ENCODE measurements around the gene C10orf120. TPM values are rescaled to one million over a fixed set of nuclear protein-coding genes. Genes with fewer than 3 reads are reported as not detected.

Gene C10orf120
- total RNA-seq, 2 experiments from 2014 or later = not detected

DNA sequence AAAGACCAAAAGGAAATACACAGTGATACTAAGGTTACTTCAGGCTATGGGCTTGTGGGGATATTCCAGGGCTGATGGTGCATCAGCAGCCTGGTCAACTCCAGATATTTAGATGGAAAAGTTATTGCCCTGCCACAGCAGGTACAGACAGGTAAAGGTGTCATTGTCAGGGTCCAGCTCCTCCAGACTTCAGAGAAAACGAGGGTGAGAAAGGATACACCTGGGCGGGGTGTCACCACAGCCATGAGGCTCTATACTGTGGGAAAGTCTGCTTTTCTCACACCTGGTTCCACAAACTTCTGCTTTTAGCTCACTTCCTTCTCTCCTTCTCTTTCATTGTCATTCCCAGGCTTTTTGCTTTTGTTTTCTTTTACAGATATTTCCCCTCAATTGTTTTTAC is 2.0 kb upstream of the C10orf120 start:
- Mint-ChIP-seq H3K27me3 (ENCODE audit: low read depth) (peaks cover 3% of the 10 kb centered on the region), H3K4me1 (ENCODE audit: low read depth) (no peaks in the 10 kb centered on the region), H3K36me3 (ENCODE audit: low read depth) (no peaks in the 10 kb centered on the region), H3K4me3 (no peak overlapping the region), H3K27ac (no peak overlapping the region), H3K9me3 (ENCODE audit: insufficient read depth) (no peaks in the 10 kb centered on the region)
- ATAC-seq (no peak), DNase-seq (no peak)
- CTCF ChIA-PET = interaction anchor here (1.2 kb wide), 1 partner anchor 53 kb away, joined by 3 read pairs; no protein-coding TSS in a partner anchor
- POLR2A ChIA-PET = no interaction called here

DNA sequence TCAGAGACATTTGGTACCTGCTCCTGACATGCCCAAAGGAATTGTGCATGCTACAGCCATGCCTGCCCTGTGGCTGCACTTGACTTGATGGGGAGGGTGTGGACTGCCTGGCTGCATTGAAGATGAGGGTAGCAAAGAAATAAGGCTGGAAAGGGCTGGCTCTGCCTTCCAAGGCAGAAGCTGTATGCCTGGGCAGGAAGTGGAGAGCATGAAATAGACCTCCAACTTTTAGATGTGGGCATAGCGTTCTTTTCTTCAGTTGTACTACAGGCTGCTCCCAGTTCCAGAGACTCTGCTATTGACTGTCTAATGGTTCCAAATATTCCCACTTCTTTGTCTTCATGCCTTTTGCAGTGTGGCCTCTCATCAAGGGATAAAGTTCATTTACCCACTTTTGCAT is 3.0 kb downstream of the C10orf120 start:
- ChIA-PET CTCF (no interaction called here), POLR2A (no interaction called here)
- no peaks in the 10 kb centered on the region for H3K9me3 Mint-ChIP-seq (ENCODE audit: insufficient read depth)
- DNase-seq (no peak), ATAC-seq (no peak)
- no peak overlapping the region for H3K4me3 Mint-ChIP-seq
- H3K27ac Mint-ChIP-seq = no peak overlapping the region
- peaks cover 4% of the 10 kb centered on the region for H3K27me3 Mint-ChIP-seq (ENCODE audit: low read depth)
- no peaks in the 10 kb centered on the region for H3K36me3 Mint-ChIP-seq (ENCODE audit: low read depth)
- H3K4me1 Mint-ChIP-seq (ENCODE audit: low read depth) = no peaks in the 10 kb centered on the region

DNA sequence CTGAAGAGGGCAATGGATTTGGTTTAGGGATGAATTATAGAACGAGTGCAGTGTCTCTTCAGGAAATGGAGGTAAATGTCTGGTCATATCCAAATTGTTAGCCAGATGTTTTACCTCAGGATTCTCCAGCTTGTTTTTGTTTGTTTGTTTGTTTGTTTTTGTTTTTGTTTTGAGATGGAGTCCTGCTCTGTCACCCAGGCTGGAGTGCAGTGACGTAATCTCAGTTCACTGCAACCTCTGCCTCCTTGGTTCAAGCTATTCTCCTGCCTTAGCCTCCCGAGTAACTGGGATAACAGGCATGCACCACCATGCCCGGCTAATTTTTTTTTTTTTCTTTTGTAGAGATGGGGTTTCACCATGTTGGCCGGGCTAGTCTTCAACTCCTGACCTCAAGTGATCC is 6.9 kb downstream of the C10orf120 start:
- no peak overlapping the region for H3K27ac Mint-ChIP-seq
- ATAC-seq = no peak
- H3K36me3 Mint-ChIP-seq (ENCODE audit: low read depth) = no peaks in the 10 kb centered on the region
- peaks cover 8% of the 10 kb centered on the region for H3K27me3 Mint-ChIP-seq (ENCODE audit: low read depth)
- no peaks in the 10 kb centered on the region for H3K4me1 Mint-ChIP-seq (ENCODE audit: low read depth)
- no peaks in the 10 kb centered on the region for H3K9me3 Mint-ChIP-seq (ENCODE audit: insufficient read depth)
- DNase-seq = no peak
- POLR2A ChIA-PET = no interaction called here
- CTCF ChIA-PET = interaction anchor here (1.2 kb wide), 1 partner anchor 425 kb away, joined by 3 read pairs; no protein-coding TSS in a partner anchor
- no peak overlapping the region for H3K4me3 Mint-ChIP-seq

DNA sequence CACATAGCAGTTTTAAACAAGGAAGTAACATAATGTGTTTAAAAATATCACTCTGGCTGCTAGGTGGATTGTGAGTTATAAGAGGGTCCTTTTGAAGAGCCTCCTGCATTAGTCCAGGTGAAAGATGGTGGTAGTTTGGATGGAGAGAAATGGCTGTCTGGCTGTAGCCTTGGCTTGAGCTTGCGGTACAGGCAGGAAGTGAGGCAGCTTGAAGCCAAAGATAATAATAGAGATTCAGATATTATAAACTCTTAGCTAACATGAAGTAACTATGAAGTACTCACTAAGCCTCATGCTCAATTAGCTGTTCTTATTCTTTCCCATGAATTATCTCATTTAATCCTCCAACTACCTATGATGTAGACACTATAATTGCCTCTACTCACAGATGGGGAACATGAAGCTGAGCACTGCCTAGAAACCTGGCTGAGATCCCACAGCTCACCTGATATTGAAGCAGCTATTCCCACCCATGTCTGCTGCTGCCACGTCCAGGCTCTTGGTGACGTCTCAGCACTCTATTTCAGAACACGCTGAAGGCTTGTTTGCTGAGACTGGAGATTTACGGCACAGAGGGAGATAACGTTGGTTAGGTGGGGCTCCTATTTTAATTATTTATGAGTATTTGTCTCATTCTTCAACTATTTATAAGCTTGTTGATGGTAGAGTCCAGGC is 10.4 kb downstream of the C10orf120 start:
- Mint-ChIP-seq H3K9me3 (ENCODE audit: insufficient read depth) (no peaks in the 10 kb centered on the region), H3K4me1 (ENCODE audit: low read depth) (no peaks in the 10 kb centered on the region), H3K4me3 (no peak overlapping the region), H3K27ac (no peak overlapping the region), H3K27me3 (ENCODE audit: low read depth) (peaks cover 10% of the 10 kb centered on the region), H3K36me3 (ENCODE audit: low read depth) (no peaks in the 10 kb centered on the region)
- ATAC-seq (no peak), DNase-seq (no peak)
- ChIA-PET POLR2A (no interaction called here), CTCF (no interaction called here)

DNA sequence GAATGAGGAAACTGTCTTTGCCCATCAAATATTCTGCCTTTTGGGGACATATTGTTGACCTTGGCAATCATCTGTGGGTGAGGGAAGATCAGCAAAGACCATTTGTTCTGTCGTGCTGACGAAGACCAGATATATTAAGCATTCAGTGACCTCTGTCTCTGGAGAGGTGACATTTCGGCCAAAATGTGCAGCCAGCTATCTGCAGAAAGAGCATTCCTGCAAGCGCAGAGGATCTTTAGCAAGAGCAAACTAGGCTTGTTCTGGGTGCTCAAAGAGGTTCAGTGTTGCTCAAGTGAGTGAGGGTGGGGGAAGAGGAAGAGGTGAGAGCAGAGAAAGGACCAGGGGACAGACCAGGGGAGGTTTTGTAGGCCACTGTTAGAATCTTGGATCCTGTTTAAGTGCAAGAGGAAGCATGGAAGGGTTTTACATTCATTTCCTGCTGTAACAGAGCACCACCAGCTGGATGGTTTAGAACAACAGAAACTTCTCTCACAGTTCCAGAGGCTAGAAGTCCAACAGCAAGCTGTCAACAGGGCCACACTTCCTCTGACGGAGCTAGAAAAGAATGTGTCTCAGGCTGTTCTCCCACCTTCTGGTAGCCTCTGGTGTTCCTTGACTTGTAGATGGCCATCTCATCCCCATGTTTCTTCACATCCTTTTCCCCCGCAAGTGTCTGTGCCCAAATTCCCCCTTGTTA is 11.2 kb downstream of the C10orf120 start:
- H3K27ac Mint-ChIP-seq = no peak overlapping the region
- H3K27me3 Mint-ChIP-seq (ENCODE audit: low read depth) = peaks cover 12% of the 10 kb centered on the region
- CTCF ChIA-PET = no interaction called here
- no peaks in the 10 kb centered on the region for H3K36me3 Mint-ChIP-seq (ENCODE audit: low read depth)
- ATAC-seq (no peak), DNase-seq (no peak)
- POLR2A ChIA-PET = no interaction called here
- no peaks in the 10 kb centered on the region for H3K4me1 Mint-ChIP-seq (ENCODE audit: low read depth)
- no peak overlapping the region for H3K4me3 Mint-ChIP-seq
- H3K9me3 Mint-ChIP-seq (ENCODE audit: insufficient read depth) = no peaks in the 10 kb centered on the region

DNA sequence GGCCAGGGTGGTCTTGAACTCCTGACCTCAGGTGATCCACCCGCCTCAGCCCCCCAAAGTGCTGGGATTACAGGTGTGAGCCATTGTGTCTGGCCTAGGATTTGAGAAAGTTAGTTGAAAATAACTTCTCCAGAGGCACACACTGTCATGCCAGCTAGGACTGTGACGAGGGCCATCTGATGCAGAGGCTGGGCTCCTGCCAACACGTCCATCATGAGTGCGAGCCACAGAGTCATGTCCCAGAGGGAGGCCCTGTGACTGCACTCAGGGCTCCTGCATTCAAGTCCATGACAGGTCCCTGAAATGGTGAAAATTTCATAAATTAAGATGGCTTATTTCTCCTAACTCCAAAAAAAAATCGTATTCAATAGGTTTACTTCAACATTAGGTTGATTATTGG is 17.1 kb downstream of the C10orf120 start:
- Mint-ChIP-seq H3K27ac (no peak overlapping the region), H3K4me3 (no peak overlapping the region), H3K36me3 (ENCODE audit: low read depth) (no peaks in the 10 kb centered on the region), H3K9me3 (ENCODE audit: insufficient read depth) (no peaks in the 10 kb centered on the region), H3K27me3 (ENCODE audit: low read depth) (peaks cover 11% of the 10 kb centered on the region), H3K4me1 (ENCODE audit: low read depth) (no peaks in the 10 kb centered on the region)
- ATAC-seq (no peak), DNase-seq (no peak)
- ChIA-PET CTCF (no interaction called here), POLR2A (no interaction called here)

DNA sequence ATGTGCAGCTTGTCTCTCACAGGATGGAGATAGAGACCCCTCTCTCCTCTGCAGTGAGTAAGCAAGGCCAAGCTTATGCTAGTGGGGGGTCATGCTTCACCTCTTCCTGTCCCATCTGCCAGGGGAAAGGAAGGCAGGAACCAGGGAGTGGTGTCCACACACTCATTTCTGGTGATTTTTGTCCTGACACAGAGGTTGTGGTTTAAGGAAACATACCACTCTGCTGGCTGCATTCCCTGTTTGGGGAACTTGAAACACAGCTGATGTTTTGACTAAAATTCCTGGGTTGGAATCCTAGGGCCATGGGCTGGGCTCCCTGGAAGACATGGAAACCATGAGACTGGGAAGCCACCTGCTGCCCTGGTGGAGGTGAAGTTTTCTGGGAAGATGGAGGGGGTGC is 21.4 kb downstream of the C10orf120 start:
- no peak for DNase-seq
- H3K27me3 Mint-ChIP-seq (ENCODE audit: low read depth) = peaks cover 1% of the 10 kb centered on the region
- ATAC-seq = no peak

DNA sequence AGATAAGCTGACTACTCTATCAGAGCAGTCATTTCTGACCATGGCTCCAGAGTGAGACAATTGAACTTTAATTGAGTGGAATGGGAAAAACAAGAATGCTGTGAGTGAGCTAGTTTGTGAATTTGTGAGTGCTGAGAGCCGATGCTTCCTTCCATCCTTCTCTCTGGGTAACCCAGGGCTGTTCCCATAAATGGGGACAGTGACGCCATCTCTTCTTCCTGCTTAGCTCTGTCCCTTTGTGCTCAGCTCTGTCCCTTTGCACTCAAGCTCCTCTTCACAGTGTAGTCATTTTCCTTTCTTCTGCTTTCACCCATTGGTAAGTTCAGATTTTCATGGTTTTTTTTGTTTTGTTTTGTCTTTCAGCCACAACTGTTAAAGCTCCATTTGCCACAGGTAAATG is 24.4 kb downstream of the C10orf120 start:
- Mint-ChIP-seq H3K4me3 (no peak overlapping the region), H3K9me3 (ENCODE audit: insufficient read depth) (no peaks in the 10 kb centered on the region), H3K4me1 (ENCODE audit: low read depth) (no peaks in the 10 kb centered on the region), H3K27ac (no peak overlapping the region), H3K36me3 (ENCODE audit: low read depth) (no peaks in the 10 kb centered on the region), H3K27me3 (ENCODE audit: low read depth) (no peaks in the 10 kb centered on the region)
- POLR2A ChIA-PET = no interaction called here
- DNase-seq = no peak
- ATAC-seq = no peak
- CTCF ChIA-PET = interaction anchor here (1.5 kb wide), 1 partner anchor 27 kb away, joined by 5 read pairs; no protein-coding TSS in a partner anchor

More for the DNA sequence above, 21.4 kb downstream of the C10orf120 start:
- H3K36me3 Mint-ChIP-seq (ENCODE audit: low read depth) = no peaks in the 10 kb centered on the region
- ChIA-PET CTCF (no interaction called here), POLR2A (no interaction called here)
- H3K9me3 Mint-ChIP-seq (ENCODE audit: insufficient read depth) = no peaks in the 10 kb centered on the region
- H3K4me1 Mint-ChIP-seq (ENCODE audit: low read depth) = no peaks in the 10 kb centered on the region
- no peak overlapping the region for H3K27ac Mint-ChIP-seq
- H3K4me3 Mint-ChIP-seq = no peak overlapping the region

DNA sequence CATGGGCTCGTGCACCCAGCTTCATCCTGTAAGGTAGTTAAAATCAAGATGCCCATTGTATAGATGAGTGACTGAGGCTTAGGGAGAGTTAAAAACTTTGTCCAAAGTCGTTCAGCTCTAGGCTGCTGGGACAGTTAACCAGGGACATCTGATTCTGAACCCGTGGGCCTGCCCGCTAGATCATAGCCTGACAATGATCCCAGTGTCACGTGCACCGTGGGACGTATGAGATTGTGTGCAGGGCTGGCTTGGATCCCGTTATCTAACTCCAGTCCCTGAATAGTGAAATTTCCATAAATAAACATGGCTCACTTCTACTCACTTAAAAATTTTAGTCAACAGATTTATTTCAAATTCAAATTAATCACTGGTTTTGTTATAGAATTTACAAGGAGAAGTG is 24.9 kb downstream of the C10orf120 start:
- no peaks in the 10 kb centered on the region for H3K9me3 Mint-ChIP-seq (ENCODE audit: insufficient read depth)
- ChIA-PET CTCF (interaction anchor here (1.5 kb wide), 1 partner anchor 26 kb away, joined by 5 read pairs; no protein-coding TSS in a partner anchor), POLR2A (no interaction called here)
- DNase-seq (no peak), ATAC-seq (no peak)
- H3K4me3 Mint-ChIP-seq = no peak overlapping the region
- no peak overlapping the region for H3K27ac Mint-ChIP-seq
- no peaks in the 10 kb centered on the region for H3K36me3 Mint-ChIP-seq (ENCODE audit: low read depth)
- H3K27me3 Mint-ChIP-seq (ENCODE audit: low read depth) = no peaks in the 10 kb centered on the region
- H3K4me1 Mint-ChIP-seq (ENCODE audit: low read depth) = no peaks in the 10 kb centered on the region

DNA sequence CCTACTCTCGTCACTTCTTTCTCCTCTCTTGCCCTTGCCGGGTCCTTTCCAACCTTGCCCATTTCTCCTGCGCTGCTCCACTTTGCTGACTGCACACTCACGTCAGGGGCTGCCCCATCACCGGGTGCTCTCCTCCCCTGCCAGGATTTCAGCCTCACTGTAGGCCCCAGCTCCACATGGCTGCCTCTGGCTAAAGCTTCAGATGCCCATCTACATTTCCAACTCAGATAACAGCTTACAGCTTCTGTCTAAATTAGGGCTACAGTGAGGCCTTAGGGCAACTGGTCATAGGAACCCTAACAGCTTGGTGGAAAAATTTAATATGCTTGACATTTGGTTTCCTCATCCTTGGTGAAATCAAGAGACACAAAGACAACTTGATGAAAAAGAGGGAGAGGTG is 25.9 kb downstream of the C10orf120 start:
- H3K36me3 Mint-ChIP-seq (ENCODE audit: low read depth) = no peaks in the 10 kb centered on the region
- ATAC-seq (no peak), DNase-seq (no peak)
- no peaks in the 10 kb centered on the region for H3K9me3 Mint-ChIP-seq (ENCODE audit: insufficient read depth)
- ChIA-PET CTCF (no interaction called here), POLR2A (no interaction called here)
- H3K27me3 Mint-ChIP-seq (ENCODE audit: low read depth) = peaks cover 3% of the 10 kb centered on the region
- H3K27ac Mint-ChIP-seq = no peak overlapping the region
- no peak overlapping the region for H3K4me3 Mint-ChIP-seq
- H3K4me1 Mint-ChIP-seq (ENCODE audit: low read depth) = no peaks in the 10 kb centered on the region

DNA sequence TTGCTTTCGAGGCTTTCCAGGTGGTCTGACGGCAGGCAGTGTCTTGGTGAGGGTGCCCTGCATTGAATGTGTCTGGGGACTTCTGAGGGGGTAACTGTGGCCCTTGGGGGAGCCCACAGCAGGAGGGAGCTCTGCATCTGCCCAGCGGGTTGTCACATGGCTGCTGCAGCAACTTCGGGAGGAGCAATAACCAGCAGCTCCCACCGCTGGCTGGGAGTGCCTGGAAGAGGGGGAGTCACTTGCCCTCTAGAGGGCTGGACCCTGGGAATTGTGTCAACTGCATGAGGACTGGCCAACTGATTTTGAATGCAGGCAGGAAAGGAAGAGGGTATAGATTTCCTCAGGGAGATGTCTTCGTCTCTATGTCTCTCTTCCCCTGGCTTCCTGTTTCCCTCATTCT is 26.4 kb downstream of the C10orf120 start:
- ChIA-PET POLR2A (no interaction called here), CTCF (no interaction called here)
- Mint-ChIP-seq H3K9me3 (ENCODE audit: insufficient read depth) (no peaks in the 10 kb centered on the region), H3K4me3 (no peak overlapping the region), H3K27ac (no peak overlapping the region), H3K27me3 (ENCODE audit: low read depth) (peaks cover 3% of the 10 kb centered on the region), H3K4me1 (ENCODE audit: low read depth) (no peaks in the 10 kb centered on the region), H3K36me3 (ENCODE audit: low read depth) (no peaks in the 10 kb centered on the region)
- ATAC-seq (no peak), DNase-seq (no peak)

DNA sequence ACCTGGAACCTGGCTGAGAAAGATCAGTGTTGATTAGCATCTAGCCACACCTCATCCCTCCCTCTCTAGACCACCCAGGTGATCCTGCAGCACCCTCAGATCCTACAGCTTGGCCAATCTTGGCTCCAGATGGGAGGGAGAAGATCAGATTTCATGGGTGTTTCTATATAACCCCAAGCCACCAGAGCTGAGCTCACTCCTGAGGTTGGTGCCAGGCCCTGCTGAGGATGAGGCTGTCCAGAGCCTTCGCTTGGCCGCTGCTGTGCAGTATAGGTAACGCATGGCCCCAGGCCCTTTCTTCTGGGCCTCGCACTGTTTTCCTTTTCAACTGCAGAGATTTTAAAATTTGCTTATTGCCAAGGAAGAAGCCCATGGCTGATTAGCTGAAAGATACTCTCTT is 27.0 kb downstream of the C10orf120 start:
- DNase-seq (no peak), ATAC-seq (no peak)
- Mint-ChIP-seq H3K36me3 (ENCODE audit: low read depth) (no peaks in the 10 kb centered on the region), H3K27me3 (ENCODE audit: low read depth) (peaks cover 5% of the 10 kb centered on the region), H3K4me1 (ENCODE audit: low read depth) (no peaks in the 10 kb centered on the region), H3K4me3 (no peak overlapping the region), H3K9me3 (ENCODE audit: insufficient read depth) (no peaks in the 10 kb centered on the region), H3K27ac (no peak overlapping the region)
- ChIA-PET POLR2A (no interaction called here), CTCF (no interaction called here)

DNA sequence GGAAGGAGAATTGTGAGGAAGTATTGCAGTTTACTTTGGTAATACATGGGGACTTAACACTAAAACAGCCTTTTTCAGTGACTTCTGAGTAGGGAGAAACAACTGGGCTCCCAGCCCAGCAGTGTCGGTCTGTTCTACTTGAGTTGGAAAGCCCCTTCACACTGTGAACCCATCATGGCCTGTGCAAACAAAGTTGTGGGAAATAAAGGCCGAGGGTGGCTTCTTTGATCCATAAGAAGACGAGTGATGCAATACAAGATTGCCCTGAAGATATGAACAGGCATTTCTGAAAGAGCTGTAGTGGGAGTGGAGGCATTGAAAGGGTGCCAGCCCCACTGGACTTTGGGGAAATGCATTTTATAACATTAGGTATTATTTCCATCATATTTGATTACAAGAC is 28.3 kb downstream of the C10orf120 start:
- no peak overlapping the region for H3K4me3 Mint-ChIP-seq
- peaks cover 7% of the 10 kb centered on the region for H3K27me3 Mint-ChIP-seq (ENCODE audit: low read depth)
- H3K27ac Mint-ChIP-seq = no peak overlapping the region
- ChIA-PET CTCF (no interaction called here), POLR2A (no interaction called here)
- no peaks in the 10 kb centered on the region for H3K9me3 Mint-ChIP-seq (ENCODE audit: insufficient read depth)
- ATAC-seq (no peak), DNase-seq (no peak)
- H3K36me3 Mint-ChIP-seq (ENCODE audit: low read depth) = no peaks in the 10 kb centered on the region
- H3K4me1 Mint-ChIP-seq (ENCODE audit: low read depth) = no peaks in the 10 kb centered on the region
